Body of pancreas (tissue), 4 donors: ENCODE data around the gene SAMD7.

Source experiments
- CTCF ChIP-seq, 7 experiments: fragments of 450-650 bp in 4 of 7; fragments of 200-600 bp in 3 of 7; sonication (generic) in 3 of 7; IDR thresholded peaks; one replicate each; pipeline ENCODE4 v1.5.1; 2016 to 2019; ENCODE audit warnings: antibody characterized with exemption in 7 of 7
- POLR2A ChIP-seq, 3 donors: fragments of 450-650 bp; IDR thresholded peaks; one replicate each; pipeline ENCODE4 v1.6.1; 2016; ENCODE audit warnings: antibody characterized with exemption in 3 of 3, mild to moderate bottlenecking in 2 of 3

- no peak for TF ChIP-seq CTCF (IDR thresholded peaks at IDR 0.05)
- TF ChIP-seq POLR2A (IDR thresholded peaks at IDR 0.05) = no peak
Measured at GRCh38 chr3:169939320-169939719, 27.9 kb downstream of the SAMD7 start.
